ENCODE data around the gene LRFN4. TPM values are rescaled to one million over a fixed set of nuclear protein-coding genes. Genes with fewer than 3 reads are reported as not detected.

LRFN4 gene
- total and polyA plus RNA-seq, 2 of the 8 experiments (the other 6 are each of a cell fraction or from before 2014, with no cell fraction given) = 49.8 to 64.3 TPM

DNA sequence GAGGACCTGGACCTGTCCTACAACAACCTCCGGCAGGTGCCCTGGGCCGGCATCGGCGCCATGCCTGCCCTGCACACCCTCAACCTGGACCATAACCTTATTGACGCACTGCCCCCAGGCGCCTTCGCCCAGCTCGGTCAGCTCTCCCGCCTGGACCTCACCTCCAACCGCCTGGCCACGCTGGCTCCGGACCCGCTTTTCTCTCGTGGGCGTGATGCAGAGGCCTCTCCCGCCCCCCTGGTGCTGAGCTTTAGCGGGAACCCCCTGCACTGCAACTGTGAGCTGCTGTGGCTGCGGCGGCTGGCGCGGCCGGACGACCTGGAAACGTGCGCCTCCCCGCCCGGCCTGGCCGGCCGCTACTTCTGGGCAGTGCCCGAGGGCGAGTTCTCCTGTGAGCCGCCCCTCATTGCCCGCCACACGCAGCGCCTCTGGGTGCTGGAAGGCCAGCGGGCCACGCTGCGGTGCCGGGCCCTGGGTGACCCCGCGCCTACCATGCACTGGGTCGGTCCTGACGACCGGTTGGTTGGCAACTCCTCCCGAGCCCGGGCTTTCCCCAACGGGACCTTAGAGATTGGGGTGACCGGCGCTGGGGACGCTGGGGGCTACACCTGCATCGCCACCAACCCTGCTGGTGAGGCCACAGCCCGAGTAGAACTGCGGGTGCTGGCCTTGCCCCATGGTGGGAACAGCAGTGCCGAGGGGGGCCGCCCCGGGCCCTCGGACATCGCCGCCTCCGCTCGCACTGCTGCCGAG, 1.5 kb downstream of the LRFN4 start:
- CTCF ChIA-PET (ENCODE audit: partially characterized antibody) = interaction anchor here (1.0 to 2.0 kb wide), 6 partner anchors 9 to 197 kb away, joined by 3 to 9 read pairs (median 4); partner anchors contain the start of gene C11orf86
- 93% methylated on average over 48 of the region's 62 CpGs; no CpG with 5 or more reads in 1 of the 2 experiments for WGBS, 2 experiments (ENCODE audit: extremely low coverage in 1 of 2, insufficient coverage in 1 of 2, insufficient read length in 1 of 2, insufficient replicate concordance in 2 of 2, low coverage in 1 of 2, low lambda C conversion rate in 2 of 2, missing lambda C conversion rate in 1 of 2)
- FAIRE-seq = no peak

More for the DNA sequence above, 1.5 kb downstream of the LRFN4 start:
- Histone ChIP-seq H3K9ac (replicated peaks in 1 of 4; ENCODE audit: extremely low read depth in 1 of 4, low read depth in 3 of 4, low read length in 3 of 4) (no peak overlapping the region), H2BK12ac (ENCODE audit: low read depth, low read length) (no peak overlapping the region), H3K27me3 (replicated peaks in 1 of 4; ENCODE audit: control insufficient read depth in 3 of 4, extremely low read depth in 1 of 4, insufficient read depth in 3 of 4, low read length in 3 of 4) (no peaks in the 10 kb centered on the region), H2BK5ac (ENCODE audit: low read depth, low read length) (no peak overlapping the region), H2BK15ac (ENCODE audit: low read length) (no peak overlapping the region), H3K27ac (ENCODE audit: low read depth, low read length) (no peak overlapping the region), H3K79me1 (ENCODE audit: low read depth, low read length) (no peaks in the 10 kb centered on the region), H3K79me2 (ENCODE audit: control insufficient read depth in 1 of 2, insufficient read depth in 2 of 2, low read length in 2 of 2) (no peaks in the 10 kb centered on the region), H4K8ac (ENCODE audit: extremely low read depth, insufficient read depth, low read length) (peak overlapping the region; percentile 47), H2AFZ (ENCODE audit: low read length) (no peak overlapping the region), H3K23me2 (ENCODE audit: low read depth, low read length) (peaks cover 8% of the 10 kb centered on the region), H3K14ac (ENCODE audit: insufficient read length) (no peak overlapping the region), H4K91ac (replicated peaks; ENCODE audit: insufficient read length, low read length) (no peak overlapping the region), H2BK20ac (ENCODE audit: low read length) (no peak overlapping the region), H3K18ac (ENCODE audit: extremely low read depth, low read length) (no peak overlapping the region), H3K4ac (replicated peaks; ENCODE audit: insufficient read length, low read depth, low read length) (peak overlapping the region; percentile 53), H3K36me3 (ENCODE audit: control insufficient read depth in 2 of 4, insufficient read depth in 4 of 4, low read length in 3 of 4) (peaks cover 0 to 18% (median 1%) of the 10 kb centered on the region in 4 experiments; a peak in 4 of 8 replicates), H3K4me2 (ENCODE audit: insufficient read depth in 1 of 2, low read depth in 2 of 2, low read length in 2 of 2) (peak overlapping the region; percentile 92 to 98; a peak in 2 of 4 replicates), H3K4me3 (ENCODE audit: extremely low read depth in 1 of 4, insufficient read depth in 2 of 4, low read depth in 3 of 4, low read length in 4 of 4) (no peak overlapping the region), H3K23ac (ENCODE audit: insufficient read length) (no peak overlapping the region), H3K4me1 (replicated peaks in 1 of 4; ENCODE audit: control insufficient read depth in 3 of 4, insufficient read depth in 4 of 4, low read length in 3 of 4) (peaks cover 5 to 20% (median 9%) of the 10 kb centered on the region in 4 experiments), H2AK5ac (ENCODE audit: low read depth, low read length) (no peak overlapping the region), H4K20me1 (replicated peaks in 1 of 2; ENCODE audit: control insufficient read depth in 1 of 2, insufficient read depth in 2 of 2, low read length in 2 of 2) (peaks cover 2 to 4% of the 10 kb centered on the region in 2 experiments), H3K9me3 (ENCODE audit: insufficient read depth in 2 of 2, low read depth in 1 of 2, low read length in 1 of 2) (no peaks in the 10 kb centered on the region), H2BK120ac (replicated peaks; ENCODE audit: low read depth, low read length) (no peak overlapping the region), H3K56ac (replicated peaks; ENCODE audit: insufficient read length, low read depth, low read length) (no peak overlapping the region), H4K5ac (ENCODE audit: insufficient read length, low read depth, low read length) (peak overlapping the region; percentile 36)
- DNase-seq (ENCODE audit: low read depth in 1 of 2, low spot score in 2 of 2) = no peak
- POLR2A ChIA-PET (ENCODE audit: partially characterized antibody) = interaction anchor here (0.7 to 2.3 kb wide), 10 partner anchors 9 to 169 kb away, joined by 3 to 18 read pairs (median 5); partner anchors contain the start of gene RCE1
- TF ChIP-seq RFX5 (IDR thresholded peaks at IDR 0.05; ENCODE audit: borderline replicate concordance, low read depth, low read length) (no peak), GABPA (IDR thresholded peaks at IDR 0.05; ENCODE audit: borderline replicate concordance, insufficient read depth, low read length) (no peak), POU5F1 (IDR thresholded peaks at IDR 0.05; ENCODE audit: low read depth, low read length) (no peak), TBP (IDR thresholded peaks at IDR 0.05; ENCODE audit: low read depth, low read length) (no peak), EGR1 (IDR thresholded peaks at IDR 0.05; ENCODE audit: borderline replicate concordance, low read depth, low read length) (no peak), HDAC2 (IDR thresholded peaks at IDR 0.05; ENCODE audit: borderline replicate concordance in 1 of 2, low read depth in 2 of 2, low read length in 2 of 2) (no peak), POLR2A (IDR thresholded peaks at IDR 0.05; ENCODE audit: control extremely low read depth in 1 of 2, low read depth in 2 of 2, low read length in 2 of 2) (no peak), KDM4A (IDR thresholded peaks at IDR 0.05; ENCODE audit: low read depth, low read length, severe bottlenecking) (no peak)

Data from H1 (cell line).